Measurements from ENCODE around the gene PRKX.

DNA sequence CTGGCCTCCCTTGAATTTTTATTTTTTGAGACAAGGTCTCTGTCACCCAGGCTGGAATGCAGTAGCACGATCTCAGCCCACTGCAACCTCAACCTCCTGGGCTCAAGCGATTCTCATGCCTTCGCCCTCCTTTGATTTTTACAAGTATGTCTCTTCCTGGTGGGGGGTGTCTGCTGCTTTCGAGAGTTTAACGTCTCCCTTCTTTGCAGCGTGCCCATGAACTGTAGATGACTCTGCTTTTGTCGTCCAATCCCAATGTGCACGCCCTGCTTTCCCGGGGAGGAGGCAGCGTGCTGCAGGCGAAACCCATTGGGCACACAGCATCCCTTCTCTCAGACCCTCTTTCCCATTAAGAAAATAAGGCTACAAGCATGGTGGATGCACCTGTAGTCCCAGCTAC lies 7.0 kb downstream of the PRKX start:
- TF ChIP-seq TARDBP (IDR thresholded peaks at IDR 0.05), result no peak
- no peak for TF ChIP-seq FOXM1 (IDR thresholded peaks at IDR 0.05; ENCODE audit: borderline replicate concordance)
- no peak for TF ChIP-seq ELF4 (IDR thresholded peaks at IDR 0.05)
- no peak for TF ChIP-seq BHLHE40 (IDR thresholded peaks at IDR 0.05; ENCODE audit: borderline replicate concordance)
- TF ChIP-seq SP1 (IDR thresholded peaks at IDR 0.05), result no peak
- no peak for TF ChIP-seq ZNF384 (IDR thresholded peaks at IDR 0.05)
- TF ChIP-seq NFRKB (IDR thresholded peaks at IDR 0.05), result no peak
- no peak for TF ChIP-seq FOXA1 (IDR thresholded peaks at IDR 0.05)
- TF ChIP-seq CTBP1 (IDR thresholded peaks at IDR 0.05; ENCODE audit: borderline replicate concordance), result no peak
- TF ChIP-seq FOXK2 (IDR thresholded peaks at IDR 0.05), result no peak
- TF ChIP-seq L3MBTL2 (conservative IDR thresholded peaks at IDR 0.05), result no peak

All from HEK293T (cell line).